ENCODE data around the gene CA9. TPM values are rescaled to one million over a fixed set of nuclear protein-coding genes. Genes with fewer than 3 reads are reported as not detected.

CA9 gene
- total RNA-seq, 2 experiments from 2014 or later = not detected

GRCh38 chr9:35700942-35701341, 27.2 kb downstream of the CA9 start:
- no peaks in the 10 kb centered on the region for H3K27me3 Mint-ChIP-seq
- H3K27ac Mint-ChIP-seq = no peak overlapping the region
- H3K4me3 Mint-ChIP-seq = no peak overlapping the region
- intact Hi-C loops (cut with DNase I, micrococcal nuclease) = no loop called here
- TF ChIP-seq, protein P1, sequence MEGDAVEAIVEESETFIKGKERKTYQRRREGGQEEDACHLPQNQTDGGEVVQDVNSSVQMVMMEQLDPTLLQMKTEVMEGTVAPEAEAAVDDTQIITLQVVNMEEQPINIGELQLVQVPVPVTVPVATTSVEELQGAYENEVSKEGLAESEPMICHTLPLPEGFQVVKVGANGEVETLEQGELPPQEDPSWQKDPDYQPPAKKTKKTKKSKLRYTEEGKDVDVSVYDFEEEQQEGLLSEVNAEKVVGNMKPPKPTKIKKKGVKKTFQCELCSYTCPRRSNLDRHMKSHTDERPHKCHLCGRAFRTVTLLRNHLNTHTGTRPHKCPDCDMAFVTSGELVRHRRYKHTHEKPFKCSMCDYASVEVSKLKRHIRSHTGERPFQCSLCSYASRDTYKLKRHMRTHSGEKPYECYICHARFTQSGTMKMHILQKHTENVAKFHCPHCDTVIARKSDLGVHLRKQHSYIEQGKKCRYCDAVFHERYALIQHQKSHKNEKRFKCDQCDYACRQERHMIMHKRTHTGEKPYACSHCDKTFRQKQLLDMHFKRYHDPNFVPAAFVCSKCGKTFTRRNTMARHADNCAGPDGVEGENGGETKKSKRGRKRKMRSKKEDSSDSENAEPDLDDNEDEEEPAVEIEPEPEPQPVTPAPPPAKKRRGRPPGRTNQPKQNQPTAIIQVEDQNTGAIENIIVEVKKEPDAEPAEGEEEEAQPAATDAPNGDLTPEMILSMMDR (IDR thresholded peaks at IDR 0.05) = no peak
- POLR2A ChIA-PET = interaction anchor here (1.0 to 1.3 kb wide), 2 partner anchors 28 to 55 kb away, joined by 3 to 4 read pairs; no protein-coding TSS in a partner anchor
- DNase-seq (no peak), ATAC-seq (ENCODE audit: poor library complexity) (no peak)
- no peaks in the 10 kb centered on the region for H3K27me3 ChIP-seq (ENCODE audit: control insufficient read depth in 1 of 2, insufficient read depth in 2 of 2, low read length in 2 of 2)
- peaks cover 93% of the 10 kb centered on the region for H3K36me3 ChIP-seq (ENCODE audit: insufficient read depth, low read length)
- H3K9me3 ChIP-seq (ENCODE audit: control insufficient read depth in 1 of 2, insufficient read depth in 1 of 2, low read length in 2 of 2) = no peaks in the 10 kb centered on the region
- CTCF ChIA-PET = interaction anchor here (0.7 to 1.0 kb wide), 2 partner anchors 23 to 84 kb away, joined by 3 to 4 read pairs; no protein-coding TSS in a partner anchor
- peaks cover 13% of the 10 kb centered on the region for H3K4me1 Mint-ChIP-seq (ENCODE audit: low read depth)
- no peaks in the 10 kb centered on the region for H3K36me3 Mint-ChIP-seq (ENCODE audit: low read depth)
- H3K9me3 Mint-ChIP-seq = no peaks in the 10 kb centered on the region
- H3K4me3 ChIP-seq (ENCODE audit: low read length) = no peak overlapping the region
- no peak overlapping the region for H3K27ac ChIP-seq (ENCODE audit: low read depth in 1 of 2, low read length in 2 of 2)
- H3K4me1 ChIP-seq (ENCODE audit: insufficient read depth, low read length) = peaks cover 8% of the 10 kb centered on the region

GRCh38 chr9:35702696-35703095, 29.0 kb downstream of the CA9 start:
- Mint-ChIP-seq H3K27me3 (no peaks in the 10 kb centered on the region), H3K4me3 (no peak overlapping the region), H3K4me1 (ENCODE audit: low read depth) (peaks cover 2% of the 10 kb centered on the region), H3K9me3 (no peaks in the 10 kb centered on the region), H3K36me3 (ENCODE audit: low read depth) (no peaks in the 10 kb centered on the region), H3K27ac (no peak overlapping the region)
- Histone ChIP-seq H3K27me3 (ENCODE audit: control insufficient read depth in 1 of 2, insufficient read depth in 2 of 2, low read length in 2 of 2) (no peaks in the 10 kb centered on the region), H3K4me3 (ENCODE audit: low read length) (no peak overlapping the region), H3K27ac (ENCODE audit: low read depth in 1 of 2, low read length in 2 of 2) (no peak overlapping the region), H3K36me3 (ENCODE audit: insufficient read depth, low read length) (peaks cover 97% of the 10 kb centered on the region), H3K9me3 (ENCODE audit: control insufficient read depth in 1 of 2, insufficient read depth in 1 of 2, low read length in 2 of 2) (no peaks in the 10 kb centered on the region), H3K4me1 (ENCODE audit: insufficient read depth, low read length) (no peaks in the 10 kb centered on the region)
- intact Hi-C loops (cut with DNase I, micrococcal nuclease) = no loop called here
- CTCF ChIA-PET = interaction anchor here (1.0 kb wide), 1 partner anchor 91 kb away, joined by 3 read pairs; no protein-coding TSS in a partner anchor
- ATAC-seq (ENCODE audit: poor library complexity) (no peak), DNase-seq (no peak)
- TF ChIP-seq, protein P1 (IDR thresholded peaks at IDR 0.05) = no peak
- POLR2A ChIA-PET = no interaction called here

DNA sequence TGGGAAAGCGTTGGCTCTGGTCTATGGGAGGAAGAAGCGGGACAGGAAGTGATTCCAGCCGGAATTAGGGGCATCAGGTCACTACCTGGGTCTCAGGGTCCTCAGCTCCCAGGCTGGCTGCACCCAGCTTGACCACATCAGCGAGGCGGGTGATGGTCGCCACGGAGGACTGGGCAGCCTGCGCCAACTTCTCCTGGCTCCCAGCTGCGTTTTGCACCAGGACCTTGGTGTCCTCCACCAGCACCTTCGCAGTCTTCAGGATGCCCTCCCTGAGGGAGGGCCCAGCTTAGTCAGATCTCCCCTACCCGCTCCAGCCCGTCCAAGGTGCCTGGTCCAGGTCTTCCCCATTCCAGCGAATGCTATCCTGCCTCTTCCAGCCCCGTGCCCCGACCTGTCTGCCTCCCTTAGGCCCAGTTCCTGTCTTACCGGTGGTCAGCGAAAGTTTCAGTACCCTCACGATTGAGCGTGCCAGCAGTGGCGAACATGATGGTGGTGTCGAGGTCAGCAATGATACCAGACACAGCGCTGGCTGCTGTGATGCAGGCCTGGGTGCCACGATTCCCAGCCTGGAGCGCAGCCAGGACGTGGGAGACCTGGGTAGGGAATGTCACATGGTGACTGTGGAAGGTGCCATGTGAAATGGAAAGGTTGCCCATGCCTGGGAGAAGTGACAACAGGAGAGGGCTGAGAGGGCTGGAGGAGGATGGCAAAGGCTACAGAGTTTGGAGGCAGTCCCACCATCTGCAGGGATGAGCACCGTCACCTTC, 30.4 kb downstream of the CA9 start:
- DNase-seq (no peak), ATAC-seq (ENCODE audit: poor library complexity) (no peak)
- ChIA-PET POLR2A (interaction anchor here (1.1 to 1.5 kb wide), 2 partner anchors 13 to 44 kb away, joined by 3 read pairs; no protein-coding TSS in a partner anchor), CTCF (interaction anchor here (1.0 kb wide), 1 partner anchor 93 kb away, joined by 3 read pairs; no protein-coding TSS in a partner anchor)
- Histone ChIP-seq H3K27me3 (ENCODE audit: control insufficient read depth in 1 of 2, insufficient read depth in 2 of 2, low read length in 2 of 2) (no peaks in the 10 kb centered on the region), H3K36me3 (ENCODE audit: insufficient read depth, low read length) (peaks cover 97% of the 10 kb centered on the region), H3K4me3 (ENCODE audit: low read length) (no peak overlapping the region), H3K4me1 (ENCODE audit: insufficient read depth, low read length) (no peaks in the 10 kb centered on the region), H3K27ac (ENCODE audit: low read depth in 1 of 2, low read length in 2 of 2) (no peak overlapping the region), H3K9me3 (ENCODE audit: control insufficient read depth in 1 of 2, insufficient read depth in 1 of 2, low read length in 2 of 2) (no peaks in the 10 kb centered on the region)
- Mint-ChIP-seq H3K4me1 (ENCODE audit: low read depth) (no peaks in the 10 kb centered on the region), H3K27me3 (no peaks in the 10 kb centered on the region), H3K9me3 (no peaks in the 10 kb centered on the region), H3K36me3 (ENCODE audit: low read depth) (no peaks in the 10 kb centered on the region), H3K4me3 (no peak overlapping the region), H3K27ac (no peak overlapping the region)
- TF ChIP-seq, protein P1 (IDR thresholded peaks at IDR 0.05) = no peak
- intact Hi-C loops (cut with DNase I, micrococcal nuclease) = no loop called here
